PFSK-1 (cell line): ENCODE measurements around the gene RNF8.

Source experiments
- FOXP2 ChIP-seq: optimal IDR thresholded peaks from 2 replicates; pipeline ENCODE3; 2011; ENCODE audit warnings: borderline replicate concordance, control low read depth, inconsistent platforms; ENCODE audit not compliant: insufficient read depth; ENCODE audit errors: extremely low read length, extremely low read depth
- POLR2AphosphoS5 ChIP-seq: IDR thresholded peaks from 2 replicates; pipeline ENCODE4 v1.6.1; 2012; ENCODE audit warnings: low read depth, mild to moderate bottlenecking, control low read depth, low read length, moderate library complexity
- SIN3A ChIP-seq: IDR thresholded peaks from 2 replicates; pipeline ENCODE4 v1.6.1; 2012; ENCODE audit warnings: mild to moderate bottlenecking, low read length, moderate library complexity, borderline replicate concordance; ENCODE audit not compliant: insufficient read depth
- TAF1 ChIP-seq: IDR thresholded peaks from 2 replicates; pipeline ENCODE4 v1.6.1; 2012; ENCODE audit warnings: low read length, control low read depth, borderline replicate concordance; ENCODE audit not compliant: insufficient read depth
- TF ChIP-seq, protein P1 (sequence below), 2 experiments: IDR thresholded peaks; 2 replicates each; pipeline versions ENCODE4 v1.6.1 to v1.8.0; 2011 to 2012; ENCODE audit warnings: low read depth in 2 of 2, low read length in 2 of 2, control low read depth in 1 of 2, inconsistent platforms in 1 of 2, mild to moderate bottlenecking in 1 of 2, moderate library complexity in 1 of 2; ENCODE audit not compliant: insufficient read depth in 1 of 2

RNF8 gene

GRCh38 chr6:37321516-37322415 is 32.0 kb upstream of the RNF8 start:
- no peak for TF ChIP-seq TAF1
- TF ChIP-seq, protein P1, sequence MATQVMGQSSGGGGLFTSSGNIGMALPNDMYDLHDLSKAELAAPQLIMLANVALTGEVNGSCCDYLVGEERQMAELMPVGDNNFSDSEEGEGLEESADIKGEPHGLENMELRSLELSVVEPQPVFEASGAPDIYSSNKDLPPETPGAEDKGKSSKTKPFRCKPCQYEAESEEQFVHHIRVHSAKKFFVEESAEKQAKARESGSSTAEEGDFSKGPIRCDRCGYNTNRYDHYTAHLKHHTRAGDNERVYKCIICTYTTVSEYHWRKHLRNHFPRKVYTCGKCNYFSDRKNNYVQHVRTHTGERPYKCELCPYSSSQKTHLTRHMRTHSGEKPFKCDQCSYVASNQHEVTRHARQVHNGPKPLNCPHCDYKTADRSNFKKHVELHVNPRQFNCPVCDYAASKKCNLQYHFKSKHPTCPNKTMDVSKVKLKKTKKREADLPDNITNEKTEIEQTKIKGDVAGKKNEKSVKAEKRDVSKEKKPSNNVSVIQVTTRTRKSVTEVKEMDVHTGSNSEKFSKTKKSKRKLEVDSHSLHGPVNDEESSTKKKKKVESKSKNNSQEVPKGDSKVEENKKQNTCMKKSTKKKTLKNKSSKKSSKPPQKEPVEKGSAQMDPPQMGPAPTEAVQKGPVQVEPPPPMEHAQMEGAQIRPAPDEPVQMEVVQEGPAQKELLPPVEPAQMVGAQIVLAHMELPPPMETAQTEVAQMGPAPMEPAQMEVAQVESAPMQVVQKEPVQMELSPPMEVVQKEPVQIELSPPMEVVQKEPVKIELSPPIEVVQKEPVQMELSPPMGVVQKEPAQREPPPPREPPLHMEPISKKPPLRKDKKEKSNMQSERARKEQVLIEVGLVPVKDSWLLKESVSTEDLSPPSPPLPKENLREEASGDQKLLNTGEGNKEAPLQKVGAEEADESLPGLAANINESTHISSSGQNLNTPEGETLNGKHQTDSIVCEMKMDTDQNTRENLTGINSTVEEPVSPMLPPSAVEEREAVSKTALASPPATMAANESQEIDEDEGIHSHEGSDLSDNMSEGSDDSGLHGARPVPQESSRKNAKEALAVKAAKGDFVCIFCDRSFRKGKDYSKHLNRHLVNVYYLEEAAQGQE (IDR thresholded peaks at IDR 0.05; ENCODE audit: insufficient read depth in 1 of 2, low read depth in 2 of 2, low read length in 2 of 2), result no peak
- no peak for TF ChIP-seq FOXP2

- TF ChIP-seq, protein P1 (IDR thresholded peaks at IDR 0.05; ENCODE audit: insufficient read depth in 1 of 2, low read depth in 2 of 2, low read length in 2 of 2), result no peak
- TF ChIP-seq TAF1 (no peak), SIN3A (no peak), POLR2AphosphoS5 (no peak), FOXP2 (no peak)
Measured at GRCh38 chr6:37323580-37323979, 30.2 kb upstream of the RNF8 start.

DNA sequence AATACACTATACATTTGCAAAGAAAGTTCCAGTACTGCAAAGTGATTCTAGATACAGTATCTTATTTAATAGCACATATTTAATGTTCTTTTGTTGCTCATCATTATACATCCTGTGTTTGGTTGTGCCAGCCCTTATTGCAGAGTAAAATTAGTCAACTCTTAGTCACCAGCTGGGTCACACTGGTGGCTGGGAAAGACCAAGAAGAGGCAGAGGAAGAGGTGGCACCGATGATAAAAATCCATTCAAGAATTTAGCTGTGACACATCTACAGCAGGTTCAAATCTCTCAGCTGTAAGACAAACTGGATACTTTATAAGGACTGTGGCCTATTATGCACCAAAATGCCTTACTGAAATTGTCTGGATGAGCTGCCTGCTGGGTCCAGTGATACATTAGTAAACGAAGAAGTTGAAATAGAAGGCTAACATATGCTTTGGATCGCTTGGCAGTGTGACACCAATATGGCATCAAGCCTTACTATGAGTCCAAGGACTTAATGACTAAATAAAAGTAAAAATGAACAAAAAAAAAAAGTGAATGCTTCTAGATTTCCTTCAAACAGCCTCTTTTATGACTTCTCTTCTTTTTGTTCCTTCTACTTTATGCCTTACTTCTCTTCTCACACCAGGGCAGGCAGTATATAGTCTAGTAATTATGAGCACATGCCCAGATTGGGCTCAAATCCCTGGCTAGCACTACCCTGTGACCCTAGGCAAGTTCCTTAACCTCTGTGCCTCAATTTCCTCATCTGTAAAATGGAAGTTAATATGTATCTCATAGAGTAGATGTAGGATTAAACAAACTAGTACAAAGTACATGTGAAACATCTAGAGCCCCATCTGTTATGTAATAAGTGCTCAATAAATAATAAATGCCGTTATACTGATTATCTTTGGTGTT is 29.4 kb upstream of the RNF8 start:
- no peak for TF ChIP-seq FOXP2
- TF ChIP-seq TAF1, result no peak

GRCh38 chr6:37331047-37331446 is 22.7 kb upstream of the RNF8 start:
- TF ChIP-seq SIN3A (no peak), TAF1 (no peak), POLR2AphosphoS5 (no peak), FOXP2 (no peak)
- TF ChIP-seq, protein P1 (IDR thresholded peaks at IDR 0.05; ENCODE audit: insufficient read depth in 1 of 2, low read depth in 2 of 2, low read length in 2 of 2), result no peak

GRCh38 chr6:37332894-37333293 is 20.9 kb upstream of the RNF8 start:
- TF ChIP-seq POLR2AphosphoS5, result no peak
- TF ChIP-seq, protein P1 (IDR thresholded peaks at IDR 0.05; ENCODE audit: insufficient read depth in 1 of 2, low read depth in 2 of 2, low read length in 2 of 2), result no peak
- TF ChIP-seq FOXP2, result no peak
- TF ChIP-seq SIN3A, result no peak
- no peak for TF ChIP-seq TAF1
